Measurements from ENCODE around the gene ZMYND8. TPM values are rescaled to one million over a fixed set of nuclear protein-coding genes. Genes with fewer than 3 reads are reported as not detected.

The ZMYND8 gene
- total and polyA plus RNA-seq, 2 of the 8 experiments (the other 6 are each of a cell fraction or from before 2014, with no cell fraction given), result 50.5 to 163 TPM

- no peak overlapping the region for H3K27ac ChIP-seq (ENCODE audit: low read depth, low read length)
- H3K9me3 ChIP-seq (ENCODE audit: insufficient read depth in 2 of 2, low read depth in 1 of 2, low read length in 1 of 2), result no peaks in the 10 kb centered on the region
- no peak overlapping the region for H2BK20ac ChIP-seq (ENCODE audit: low read length)
- no peak overlapping the region for H2BK120ac ChIP-seq (replicated peaks; ENCODE audit: low read depth, low read length)
- no peak overlapping the region for H3K18ac ChIP-seq (ENCODE audit: extremely low read depth, low read length)
- no peak overlapping the region for H3K4me2 ChIP-seq (ENCODE audit: insufficient read depth in 1 of 2, low read depth in 2 of 2, low read length in 2 of 2)
- no peak overlapping the region for H3K23ac ChIP-seq (ENCODE audit: insufficient read length)
- H3K27me3 ChIP-seq (replicated peaks in 1 of 4; ENCODE audit: control insufficient read depth in 3 of 4, extremely low read depth in 1 of 4, insufficient read depth in 3 of 4, low read length in 3 of 4), result no peaks in the 10 kb centered on the region
- H3K4ac ChIP-seq (replicated peaks; ENCODE audit: insufficient read length, low read depth, low read length), result no peak overlapping the region
- peaks cover 0 to 3% (median 0%) of the 10 kb centered on the region in 4 experiments; a peak in 1 of 7 replicates for H3K4me1 ChIP-seq (replicated peaks in 1 of 4; ENCODE audit: control insufficient read depth in 3 of 4, insufficient read depth in 4 of 4, low read length in 3 of 4)
- POLR2A ChIA-PET (ENCODE audit: partially characterized antibody), result interaction anchor here (1.0 to 1.8 kb wide), 3 partner anchors 24 to 74 kb away, joined by 3 read pairs; partner anchors contain the start of gene ZMYND8
- H4K8ac ChIP-seq (ENCODE audit: extremely low read depth, insufficient read depth, low read length), result no peak overlapping the region
- no peak overlapping the region for H2AK5ac ChIP-seq (ENCODE audit: low read depth, low read length)
- H4K5ac ChIP-seq (ENCODE audit: insufficient read length, low read depth, low read length), result no peak overlapping the region
- no peak for TF ChIP-seq CREB1 (IDR thresholded peaks at IDR 0.05)
- peaks cover 5% of the 10 kb centered on the region; the same call in 1 of the 2 replicates for H3K79me1 ChIP-seq (ENCODE audit: low read depth, low read length)
- peaks cover 0 to 48% of the 10 kb centered on the region in 2 experiments; a peak in 2 of 4 replicates for H3K79me2 ChIP-seq (ENCODE audit: control insufficient read depth in 1 of 2, insufficient read depth in 2 of 2, low read length in 2 of 2)
- H2BK5ac ChIP-seq (ENCODE audit: low read depth, low read length), result no peak overlapping the region
- no peak overlapping the region for H3K4me3 ChIP-seq (ENCODE audit: extremely low read depth in 1 of 4, insufficient read depth in 2 of 4, low read depth in 3 of 4, low read length in 4 of 4)
- CTCF ChIA-PET (ENCODE audit: partially characterized antibody), result interaction anchor here (1.0 to 7.1 kb wide), 8 partner anchors 11 to 123 kb away, joined by 3 to 58 read pairs (median 3); no protein-coding TSS in a partner anchor
- peaks cover 2 to 4% of the 10 kb centered on the region in 2 experiments for H4K20me1 ChIP-seq (replicated peaks in 1 of 2; ENCODE audit: control insufficient read depth in 1 of 2, insufficient read depth in 2 of 2, low read length in 2 of 2)
- no peak overlapping the region for H2BK15ac ChIP-seq (ENCODE audit: low read length)
- H3K36me3 ChIP-seq (ENCODE audit: control insufficient read depth in 2 of 4, insufficient read depth in 4 of 4, low read length in 3 of 4), result peaks cover 44 to 96% (median 79%) of the 10 kb centered on the region in 4 experiments
- H3K23me2 ChIP-seq (ENCODE audit: low read depth, low read length), result no peaks in the 10 kb centered on the region
- H4K91ac ChIP-seq (replicated peaks; ENCODE audit: insufficient read length, low read length), result no peak overlapping the region
- FAIRE-seq (no peak), DNase-seq (ENCODE audit: low read depth in 1 of 2, low spot score in 2 of 2) (no peak)
- H2AFZ ChIP-seq (ENCODE audit: low read length), result no peak overlapping the region
- H3K14ac ChIP-seq (ENCODE audit: insufficient read length), result no peak overlapping the region
- WGBS, 2 experiments (ENCODE audit: extremely low coverage in 1 of 2, insufficient coverage in 1 of 2, insufficient read length in 1 of 2, insufficient replicate concordance in 2 of 2, low coverage in 1 of 2, low lambda C conversion rate in 2 of 2, missing lambda C conversion rate in 1 of 2), result 94% methylated on average over 2 of the region's 2 CpGs; no CpG with 5 or more reads in 1 of the 2 experiments
- no peak overlapping the region for H2BK12ac ChIP-seq (ENCODE audit: low read depth, low read length)
- H3K9ac ChIP-seq (replicated peaks in 1 of 4; ENCODE audit: extremely low read depth in 1 of 4, low read depth in 3 of 4, low read length in 3 of 4), result no peak overlapping the region
- no peak overlapping the region for H3K56ac ChIP-seq (replicated peaks; ENCODE audit: insufficient read length, low read depth, low read length)
Measured at GRCh38 chr20:47282864-47283263, 73.6 kb downstream of the ZMYND8 start.

Measured in H1 (cell line).